ENCODE measurements around the gene ECT2. TPM values are rescaled to one million over a fixed set of nuclear protein-coding genes. Genes with fewer than 3 reads are reported as not detected.
"Not testable (repeated sequence)": the region's sequence is repeated elsewhere in the genome, so short reads cannot be mapped to it uniquely, and the experiment has no call there.

Gene ECT2
- total RNA-seq, 2 experiments from 2014 or later: 34.2 to 38.4 TPM

GRCh38 chr3:172711454-172711795 lies 39.1 kb upstream of the ECT2 start:
- Mint-ChIP-seq H3K36me3 (no peaks in the 10 kb centered on the region), H3K9me3 (no peaks in the 10 kb centered on the region), H3K27ac (peak overlapping the region; percentile 80), H3K4me3 (peak overlapping the region; percentile 91), H3K4me1 (peaks cover 22% of the 10 kb centered on the region), H3K27me3 (no peaks in the 10 kb centered on the region)
- DNase-seq: no peak

- no peaks in the 10 kb centered on the region for H3K9me3 Mint-ChIP-seq
- H3K4me3 Mint-ChIP-seq: no peak overlapping the region
- no peak overlapping the region for H3K27ac Mint-ChIP-seq
These were observed 37.2 kb upstream of the ECT2 start for GRCh38 chr3:172713316-172713715.

GRCh38 chr3:172716476-172716875 lies 34.0 kb upstream of the ECT2 start:
- H3K9me3 Mint-ChIP-seq: peaks cover 5% of the 10 kb centered on the region
- H3K4me1 Mint-ChIP-seq: no peaks in the 10 kb centered on the region
- no peak overlapping the region for H3K27ac Mint-ChIP-seq
- H3K36me3 Mint-ChIP-seq: no peaks in the 10 kb centered on the region
- H3K4me3 Mint-ChIP-seq: no peak overlapping the region
- H3K27me3 Mint-ChIP-seq: no peaks in the 10 kb centered on the region
- DNase-seq: no peak

More at GRCh38 chr3:172713316-172713715, 37.2 kb upstream of the ECT2 start:
- H3K36me3 Mint-ChIP-seq: no peaks in the 10 kb centered on the region
- H3K4me1 Mint-ChIP-seq: peaks cover 22% of the 10 kb centered on the region
- no peaks in the 10 kb centered on the region for H3K27me3 Mint-ChIP-seq
- no peak for DNase-seq

- no peak for DNase-seq
- Mint-ChIP-seq H3K4me1 (no peaks in the 10 kb centered on the region), H3K36me3 (no peaks in the 10 kb centered on the region), H3K27me3 (no peaks in the 10 kb centered on the region), H3K27ac (no peak overlapping the region), H3K4me3 (no peak overlapping the region), H3K9me3 (peaks cover 5% of the 10 kb centered on the region)
These were observed 32.9 kb upstream of the ECT2 start for GRCh38 chr3:172717493-172718088.

GRCh38 chr3:172722536-172723040 lies 27.9 kb upstream of the ECT2 start:
- not testable (repeated sequence) for H3K27ac Mint-ChIP-seq, H3K4me1 Mint-ChIP-seq, H3K36me3 Mint-ChIP-seq, DNase-seq, H3K4me3 Mint-ChIP-seq, H3K27me3 Mint-ChIP-seq, H3K9me3 Mint-ChIP-seq

- Mint-ChIP-seq H3K27ac (no peak overlapping the region), H3K9me3 (peaks cover 2% of the 10 kb centered on the region), H3K4me3 (no peak overlapping the region), H3K4me1 (no peaks in the 10 kb centered on the region), H3K36me3 (no peaks in the 10 kb centered on the region), H3K27me3 (no peaks in the 10 kb centered on the region)
- DNase-seq: no peak
These were observed 24.1 kb upstream of the ECT2 start for GRCh38 chr3:172726380-172726779.

- no peaks in the 10 kb centered on the region for H3K4me1 Mint-ChIP-seq
- no peak for DNase-seq
- no peak overlapping the region for H3K4me3 Mint-ChIP-seq
These were observed 15.5 kb upstream of the ECT2 start for GRCh38 chr3:172735014-172735413.

GRCh38 chr3:172739462-172739861 lies 11.1 kb upstream of the ECT2 start:
- no peaks in the 10 kb centered on the region for H3K4me1 Mint-ChIP-seq
- H3K4me3 Mint-ChIP-seq: no peak overlapping the region
- H3K9me3 Mint-ChIP-seq: no peaks in the 10 kb centered on the region
- no peak for DNase-seq
- H3K27me3 Mint-ChIP-seq: peaks cover 8% of the 10 kb centered on the region
- no peak overlapping the region for H3K27ac Mint-ChIP-seq
- H3K36me3 Mint-ChIP-seq: no peaks in the 10 kb centered on the region

More at GRCh38 chr3:172735014-172735413, 15.5 kb upstream of the ECT2 start:
- H3K27me3 Mint-ChIP-seq: peaks cover 12% of the 10 kb centered on the region
- H3K9me3 Mint-ChIP-seq: no peaks in the 10 kb centered on the region
- no peak overlapping the region for H3K27ac Mint-ChIP-seq
- H3K36me3 Mint-ChIP-seq: no peaks in the 10 kb centered on the region

- Mint-ChIP-seq H3K4me1 (peaks cover 1% of the 10 kb centered on the region), H3K27me3 (no peaks in the 10 kb centered on the region), H3K36me3 (no peaks in the 10 kb centered on the region), H3K9me3 (no peaks in the 10 kb centered on the region), H3K4me3 (no peak overlapping the region), H3K27ac (no peak overlapping the region)
- DNase-seq: no peak
These were observed 4.1 kb upstream of the ECT2 start for GRCh38 chr3:172746475-172746874.

- Mint-ChIP-seq H3K27ac (no peak overlapping the region), H3K27me3 (no peaks in the 10 kb centered on the region)
These were observed 1.1 kb upstream of the ECT2 start for GRCh38 chr3:172749230-172749965.

GRCh38 chr3:172750069-172750367 lies 508 bp upstream of the ECT2 start:
- H3K4me1 Mint-ChIP-seq: peaks cover 10% of the 10 kb centered on the region
- H3K4me3 Mint-ChIP-seq: peak overlapping the region; percentile 99
- no peaks in the 10 kb centered on the region for H3K9me3 Mint-ChIP-seq
- peak overlapping the region; percentile 99 for H3K27ac Mint-ChIP-seq
- peaks cover 5% of the 10 kb centered on the region for H3K36me3 Mint-ChIP-seq
- no peak for DNase-seq
- H3K27me3 Mint-ChIP-seq: no peaks in the 10 kb centered on the region

More at GRCh38 chr3:172749230-172749965, 1.1 kb upstream of the ECT2 start:
- no peak for DNase-seq
- no peaks in the 10 kb centered on the region for H3K9me3 Mint-ChIP-seq
- H3K4me1 Mint-ChIP-seq: peaks cover 10% of the 10 kb centered on the region
- H3K4me3 Mint-ChIP-seq: no peak overlapping the region
- peaks cover 5% of the 10 kb centered on the region for H3K36me3 Mint-ChIP-seq

- Mint-ChIP-seq H3K4me1 (peaks cover 10% of the 10 kb centered on the region), H3K27ac (peak overlapping the region; percentile 99), H3K27me3 (no peaks in the 10 kb centered on the region), H3K9me3 (no peaks in the 10 kb centered on the region), H3K36me3 (peaks cover 7% of the 10 kb centered on the region), H3K4me3 (peak overlapping the region; percentile 99)
- DNase-seq: no peak
These were observed 714 bp downstream of the ECT2 start for GRCh38 chr3:172751175-172751704.

GRCh38 chr3:172752651-172753050 lies 2.1 kb downstream of the ECT2 start:
- Mint-ChIP-seq H3K4me1 (peaks cover 10% of the 10 kb centered on the region), H3K27me3 (no peaks in the 10 kb centered on the region), H3K36me3 (peaks cover 12% of the 10 kb centered on the region), H3K27ac (no peak overlapping the region), H3K4me3 (peak overlapping the region; percentile 99), H3K9me3 (no peaks in the 10 kb centered on the region)
- no peak for DNase-seq

GRCh38 chr3:172753125-172753524 lies 2.6 kb downstream of the ECT2 start:
- no peak overlapping the region for H3K27ac Mint-ChIP-seq
- H3K4me3 Mint-ChIP-seq: no peak overlapping the region
- H3K4me1 Mint-ChIP-seq: peaks cover 10% of the 10 kb centered on the region
- H3K36me3 Mint-ChIP-seq: peaks cover 16% of the 10 kb centered on the region
- DNase-seq: no peak
- H3K9me3 Mint-ChIP-seq: no peaks in the 10 kb centered on the region
- no peaks in the 10 kb centered on the region for H3K27me3 Mint-ChIP-seq

- not testable (repeated sequence) for DNase-seq, H3K27ac Mint-ChIP-seq, H3K27me3 Mint-ChIP-seq, H3K4me3 Mint-ChIP-seq, H3K9me3 Mint-ChIP-seq, H3K4me1 Mint-ChIP-seq
- peaks cover 38% of the 10 kb centered on the region for H3K36me3 Mint-ChIP-seq
These were observed 9.9 kb downstream of the ECT2 start for GRCh38 chr3:172760416-172760815.

- Mint-ChIP-seq H3K4me3 (no peak overlapping the region), H3K36me3 (peaks cover 56% of the 10 kb centered on the region), H3K9me3 (no peaks in the 10 kb centered on the region), H3K27ac (no peak overlapping the region), H3K4me1 (no peaks in the 10 kb centered on the region), H3K27me3 (no peaks in the 10 kb centered on the region)
- DNase-seq: no peak
These were observed 15.7 kb downstream of the ECT2 start for GRCh38 chr3:172766241-172766640.
